GM19043 (cell line): ENCODE measurements around the gene ARNT2.

Experiments
- ATAC-seq: cut with Tn5 transposase; IDR thresholded peaks from one replicate; pipeline ENCODE4 v1.9.1; 2021; ENCODE audit warnings: low read depth; ENCODE audit not compliant: unreplicated experiment

The ARNT2 gene

DNA sequence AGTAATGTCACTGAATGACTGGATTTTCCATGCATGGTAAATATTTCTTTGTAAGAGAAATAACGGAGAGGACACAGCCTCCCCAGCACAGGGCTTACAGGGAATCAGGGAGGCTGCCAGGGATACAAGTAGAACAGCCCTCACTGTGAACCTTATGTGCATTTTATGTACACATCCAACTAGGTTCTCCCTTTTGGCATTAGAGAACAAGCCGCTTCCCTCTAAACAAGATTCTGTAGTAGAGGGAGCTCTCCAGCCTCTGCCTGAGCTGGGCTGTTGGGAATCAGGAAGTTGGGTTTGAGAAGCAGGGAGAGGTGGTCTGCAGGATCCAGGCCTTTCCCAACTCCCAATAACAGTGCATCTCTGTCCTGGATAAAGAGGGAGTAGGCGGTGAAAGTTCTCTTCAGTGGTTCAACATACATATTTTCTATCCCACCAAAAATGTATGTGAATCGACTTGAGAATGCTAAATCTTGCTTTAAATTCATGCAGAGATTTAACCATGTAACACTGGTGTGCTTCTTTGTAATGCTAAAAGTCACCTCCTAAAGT is 83.7 kb downstream of the ARNT2 start:
- no peak for ATAC-seq

DNA sequence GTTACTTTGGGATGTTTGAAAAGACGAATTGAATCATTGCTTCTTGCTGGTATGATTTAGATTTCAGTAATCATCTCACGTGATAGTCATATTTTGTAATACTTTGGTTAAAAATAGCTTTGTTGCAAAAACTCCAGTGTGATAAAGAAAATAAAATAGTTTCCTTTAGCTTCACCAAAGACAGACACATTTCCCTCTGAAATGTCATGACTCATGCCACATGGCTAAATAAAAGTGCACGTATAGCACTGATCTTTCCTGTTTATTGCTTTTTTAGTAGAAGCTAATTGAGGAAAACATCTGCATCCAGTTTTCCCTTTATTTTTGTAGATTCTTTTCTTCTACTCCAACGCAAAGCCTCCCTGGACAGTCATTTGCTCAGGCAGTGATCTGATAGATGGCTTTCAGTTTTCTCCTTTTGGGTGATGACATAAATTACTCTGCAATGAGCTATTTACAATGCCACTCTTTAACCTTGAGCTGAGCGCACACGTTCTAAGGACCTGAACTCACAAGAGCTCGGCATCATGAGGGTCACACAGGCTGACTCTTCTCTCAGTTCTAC is 84.9 kb downstream of the ARNT2 start:
- no peak for ATAC-seq

DNA sequence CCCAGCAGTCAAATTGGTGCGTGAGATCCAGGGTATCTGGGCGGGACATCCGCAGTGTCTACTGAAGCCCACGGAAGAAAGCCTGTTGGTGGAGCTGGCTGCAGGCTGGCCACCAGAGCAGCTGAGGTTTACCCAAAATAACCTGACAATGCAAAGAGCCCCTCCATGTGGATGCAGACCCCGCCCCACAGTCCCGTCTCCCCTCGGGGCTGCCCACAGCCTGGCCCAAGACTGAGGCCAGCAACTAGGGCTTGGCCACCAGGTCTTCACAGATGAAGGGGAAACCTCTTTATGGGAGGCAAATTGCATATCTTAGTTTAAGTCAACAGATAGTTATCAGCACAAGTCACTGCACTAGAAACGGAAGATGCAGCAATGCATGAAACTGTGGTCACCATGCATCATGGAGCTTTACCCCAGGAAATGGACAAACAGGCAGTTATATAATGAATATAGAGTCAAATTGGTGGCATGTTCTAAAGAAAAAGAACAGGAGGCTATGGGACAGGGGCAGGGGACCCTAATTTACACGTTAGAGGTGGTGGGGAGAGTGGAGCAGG is 86.3 kb downstream of the ARNT2 start:
- ATAC-seq = no peak

DNA sequence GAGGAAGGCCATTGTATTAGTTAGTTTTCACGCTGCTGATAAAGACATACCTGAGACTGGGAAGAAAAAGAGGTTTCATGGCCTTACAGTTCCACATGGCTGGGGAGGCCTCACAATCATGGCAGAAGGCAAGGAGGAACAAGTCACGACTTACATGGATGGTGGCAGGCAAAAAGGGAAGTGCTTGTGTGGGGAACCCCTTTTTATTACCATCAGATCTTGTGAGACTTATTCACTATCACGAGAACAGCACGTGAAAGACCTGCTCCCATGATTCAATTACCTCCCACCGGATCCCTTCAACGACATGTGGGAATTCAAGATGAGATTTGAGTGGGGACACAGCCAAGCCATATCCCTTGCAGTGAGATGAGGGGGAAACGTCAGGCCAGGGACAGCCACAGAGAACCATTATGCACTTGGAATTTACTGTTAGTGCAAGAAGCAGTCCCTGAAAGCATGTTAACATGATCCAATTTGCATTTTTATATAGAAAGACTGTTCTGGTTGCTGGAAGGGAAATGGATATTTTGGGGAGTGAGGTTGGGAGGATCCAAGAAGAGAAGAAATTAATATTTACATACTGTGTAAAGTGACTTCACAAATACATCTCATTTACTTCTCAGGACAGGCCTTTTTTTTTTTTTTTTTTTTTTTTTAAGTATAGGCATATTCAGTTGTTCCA is 87.1 kb downstream of the ARNT2 start:
- ATAC-seq = no peak

DNA sequence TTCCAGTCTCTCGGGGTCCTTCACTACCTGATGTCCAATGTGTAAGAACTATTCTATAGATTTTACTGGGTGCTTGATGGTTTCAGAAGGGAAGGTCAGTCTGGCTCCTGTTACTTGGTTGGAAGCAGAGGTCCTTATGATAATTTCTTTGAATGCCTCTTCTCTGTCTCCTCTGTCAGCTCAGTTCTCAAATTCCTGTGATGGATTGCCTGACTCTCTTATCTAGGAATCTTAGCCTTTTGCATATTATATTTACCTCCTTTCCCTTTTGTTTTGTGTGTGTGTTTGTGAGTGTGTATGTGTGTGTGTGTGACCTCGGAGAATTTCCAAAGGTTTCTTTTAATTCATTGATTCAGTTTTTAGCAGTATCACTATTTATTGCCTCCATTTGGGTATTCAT is 88.2 kb downstream of the ARNT2 start:
- ATAC-seq = no peak

DNA sequence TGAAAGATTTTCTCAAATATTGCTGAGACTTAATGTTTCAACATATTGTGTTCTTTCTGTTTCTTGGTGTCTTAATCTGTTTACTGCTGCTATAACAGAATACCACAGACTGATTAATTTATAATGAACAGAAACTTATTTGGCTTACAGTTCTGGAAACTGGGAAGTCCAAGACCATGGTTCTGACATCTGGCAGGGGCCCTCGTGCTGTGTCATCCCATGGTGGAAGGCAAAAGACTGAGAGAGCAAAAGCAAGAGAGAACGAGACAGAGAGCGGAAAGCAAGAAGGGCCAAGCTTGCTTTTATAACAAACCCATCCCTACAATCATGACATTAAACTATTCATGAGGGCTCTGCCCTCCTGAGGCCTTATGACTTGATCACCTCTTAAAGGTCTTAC is 88.7 kb downstream of the ARNT2 start:
- ATAC-seq = no peak

DNA sequence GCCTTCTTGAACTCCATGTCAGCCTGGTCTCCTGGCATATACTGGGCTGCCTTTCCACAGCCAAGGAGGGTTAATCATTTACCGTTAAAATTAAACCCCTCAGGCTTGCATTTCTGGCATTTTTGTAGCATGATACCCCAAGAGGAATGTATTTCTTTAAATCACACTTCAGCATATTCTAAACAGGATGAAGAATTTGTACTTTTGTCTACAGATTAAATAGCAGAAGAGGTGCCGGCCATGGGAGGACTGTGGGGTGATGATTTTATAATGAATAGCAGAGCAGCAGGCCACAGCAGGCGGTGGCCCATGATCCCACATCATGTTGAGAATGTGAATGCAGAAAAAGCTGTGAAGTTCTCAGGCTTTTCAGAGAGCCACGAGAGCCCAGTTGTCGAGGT is 90.2 kb downstream of the ARNT2 start:
- no peak for ATAC-seq

DNA sequence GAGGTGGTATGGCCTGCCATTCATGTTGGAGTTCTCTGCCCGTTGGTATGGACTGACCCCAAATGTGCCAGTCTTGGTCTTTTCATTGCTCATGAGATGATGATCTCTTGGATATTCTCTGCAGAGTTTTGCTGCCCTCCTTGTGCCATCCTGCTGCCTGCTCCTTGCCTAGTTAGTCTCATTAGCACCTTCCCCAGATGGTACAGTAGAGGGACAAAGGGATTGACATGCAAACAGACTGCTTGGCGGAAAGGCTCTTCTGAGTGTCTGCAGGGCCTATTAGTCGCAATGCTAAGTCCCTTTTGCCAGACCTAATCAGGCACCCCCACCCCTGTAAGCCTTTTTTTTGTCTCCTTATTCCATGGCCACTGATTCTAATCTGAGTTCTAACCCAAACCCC is 90.6 kb downstream of the ARNT2 start:
- ATAC-seq = no peak

DNA sequence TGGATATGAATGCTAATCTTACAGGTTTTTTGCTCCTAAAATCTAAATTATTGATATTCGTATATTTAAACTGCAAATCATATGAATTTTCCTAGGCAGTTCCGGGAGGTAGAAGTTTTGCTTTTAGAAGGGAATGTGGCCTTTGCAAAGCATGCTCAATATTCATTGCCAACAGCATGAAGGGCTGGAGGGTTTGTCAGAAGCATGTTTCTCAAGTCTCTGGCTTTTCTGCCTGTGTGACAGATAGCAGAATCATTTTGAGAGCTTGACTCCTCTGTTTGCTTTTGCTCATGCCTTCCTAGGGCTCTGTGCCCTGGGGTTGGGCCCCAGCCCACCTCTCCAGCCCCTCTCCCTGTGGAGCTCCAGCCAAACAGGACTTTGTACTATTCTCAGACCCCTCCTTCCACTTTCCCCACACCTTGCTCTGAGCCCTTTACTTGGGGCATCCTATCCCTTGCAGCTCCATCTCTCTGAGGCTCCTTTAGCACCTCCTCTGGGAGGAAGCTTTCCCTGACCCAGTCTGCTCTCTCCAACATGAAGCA is 91.3 kb downstream of the ARNT2 start:
- ATAC-seq = no peak

DNA sequence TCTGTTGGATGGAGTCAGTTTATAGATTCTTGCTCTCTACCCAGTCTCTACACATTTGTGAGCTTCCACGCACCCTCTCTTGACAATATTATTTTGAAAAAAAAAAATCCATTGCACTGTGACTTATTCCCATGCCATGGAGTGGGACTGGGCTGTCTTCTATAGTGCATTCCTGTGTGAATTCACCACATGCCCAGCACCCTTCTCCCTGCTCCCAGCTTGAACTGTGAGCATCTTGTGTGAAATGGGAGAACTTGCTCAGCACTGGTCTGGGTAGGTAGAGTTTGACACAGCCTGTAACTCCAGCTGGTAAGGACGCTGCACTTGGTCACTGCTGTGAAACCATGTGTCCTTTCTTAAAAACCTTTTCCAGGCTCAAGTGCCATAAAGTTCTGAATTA is 91.9 kb downstream of the ARNT2 start:
- ATAC-seq = no peak

DNA sequence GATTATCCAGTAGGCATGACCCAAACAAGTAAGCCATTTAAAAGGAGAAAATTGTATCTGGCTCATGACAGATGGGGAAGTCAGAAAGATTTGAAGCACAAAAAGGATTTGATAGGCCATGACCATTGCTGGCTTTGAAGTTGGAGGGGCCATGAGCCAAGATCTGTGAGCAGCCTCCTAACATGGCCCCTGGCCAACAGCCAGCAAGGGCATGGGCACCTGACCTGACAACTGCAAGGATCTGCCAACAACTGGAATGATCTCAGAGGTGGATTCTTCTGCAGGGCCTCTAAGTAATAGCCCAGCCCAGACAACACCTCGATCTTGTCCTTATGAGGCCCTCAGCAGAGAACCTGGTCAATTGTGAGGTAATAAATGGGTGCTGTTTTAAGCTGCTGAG is 93.0 kb downstream of the ARNT2 start:
- ATAC-seq = no peak

DNA sequence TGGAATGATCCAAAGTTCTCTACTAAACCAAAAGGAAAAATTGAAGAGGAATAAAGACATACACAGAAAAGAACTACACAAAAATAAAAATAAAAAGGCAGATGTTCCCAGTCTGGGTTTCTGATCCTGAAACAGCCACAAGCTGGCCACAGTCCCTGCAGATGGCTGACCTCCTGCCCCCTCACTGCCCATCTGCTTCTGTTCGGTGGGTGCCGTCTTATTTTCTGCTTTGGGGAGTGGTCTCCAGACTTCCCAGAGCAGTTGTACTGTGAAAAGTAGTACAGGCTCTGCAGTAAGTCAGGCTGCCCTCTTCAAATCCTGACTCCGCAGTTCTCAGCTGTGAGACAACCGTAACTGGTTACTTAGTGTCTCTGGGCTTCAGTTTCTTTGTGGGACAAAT is 94.5 kb downstream of the ARNT2 start:
- no peak for ATAC-seq

DNA sequence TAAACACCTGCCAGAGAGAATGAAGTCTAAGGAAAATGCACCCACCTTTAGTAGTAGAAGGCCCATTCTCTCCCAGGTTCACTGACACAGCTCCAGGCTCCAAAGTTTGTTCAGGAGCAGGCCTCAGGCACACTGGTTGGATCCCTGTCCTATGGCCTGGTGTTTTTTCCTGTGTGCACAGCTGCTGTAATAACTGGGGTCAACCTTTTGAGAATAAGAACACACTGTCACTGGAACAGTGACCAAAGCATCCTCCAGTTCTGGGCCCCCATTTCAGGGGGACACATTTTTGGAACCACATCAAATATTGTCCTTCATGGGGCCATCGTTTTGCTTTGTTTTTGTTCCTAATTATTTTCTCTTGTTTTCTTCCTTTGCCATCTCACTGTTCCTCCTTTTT is 95.8 kb downstream of the ARNT2 start:
- ATAC-seq = no peak

DNA sequence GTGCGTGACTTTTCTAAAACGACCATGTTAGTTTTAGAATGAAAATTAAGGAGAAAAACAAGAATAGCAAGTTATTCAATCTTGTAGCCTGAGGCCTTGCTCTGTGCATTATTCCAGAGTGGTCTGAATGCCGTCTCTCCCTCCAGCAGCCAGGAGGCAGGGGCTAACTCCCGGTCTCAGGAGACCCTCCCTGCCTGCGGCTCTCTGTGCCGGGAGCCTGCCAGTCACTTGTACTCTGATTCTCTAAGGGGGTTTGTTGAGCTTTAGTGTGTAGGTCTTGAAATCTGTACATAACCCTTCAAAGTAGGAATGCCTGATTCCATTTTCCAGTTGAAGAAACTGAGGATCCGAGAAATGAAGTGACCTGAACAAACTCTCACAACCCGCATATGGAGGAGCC is 97.3 kb downstream of the ARNT2 start:
- ATAC-seq = no peak

DNA sequence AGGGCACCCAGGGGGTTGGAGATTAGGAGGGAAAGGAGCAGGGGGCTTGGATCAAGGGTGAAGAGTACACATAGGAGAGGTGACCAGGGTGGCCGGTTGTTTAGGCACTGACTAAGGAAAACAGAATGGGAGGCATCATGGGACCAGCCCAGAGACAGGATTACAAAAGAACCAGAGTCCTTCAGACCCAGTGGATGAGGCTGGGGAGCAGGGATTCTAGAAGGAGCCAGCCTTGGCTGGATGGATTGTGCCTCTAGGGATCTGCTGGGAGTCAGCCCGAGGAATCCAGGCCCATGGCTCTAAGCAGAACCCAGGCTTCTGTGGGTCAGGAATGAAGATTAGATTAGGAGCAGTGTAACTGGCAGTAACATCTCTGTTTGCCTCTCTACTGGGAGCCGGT is 98.6 kb downstream of the ARNT2 start:
- no peak for ATAC-seq

DNA sequence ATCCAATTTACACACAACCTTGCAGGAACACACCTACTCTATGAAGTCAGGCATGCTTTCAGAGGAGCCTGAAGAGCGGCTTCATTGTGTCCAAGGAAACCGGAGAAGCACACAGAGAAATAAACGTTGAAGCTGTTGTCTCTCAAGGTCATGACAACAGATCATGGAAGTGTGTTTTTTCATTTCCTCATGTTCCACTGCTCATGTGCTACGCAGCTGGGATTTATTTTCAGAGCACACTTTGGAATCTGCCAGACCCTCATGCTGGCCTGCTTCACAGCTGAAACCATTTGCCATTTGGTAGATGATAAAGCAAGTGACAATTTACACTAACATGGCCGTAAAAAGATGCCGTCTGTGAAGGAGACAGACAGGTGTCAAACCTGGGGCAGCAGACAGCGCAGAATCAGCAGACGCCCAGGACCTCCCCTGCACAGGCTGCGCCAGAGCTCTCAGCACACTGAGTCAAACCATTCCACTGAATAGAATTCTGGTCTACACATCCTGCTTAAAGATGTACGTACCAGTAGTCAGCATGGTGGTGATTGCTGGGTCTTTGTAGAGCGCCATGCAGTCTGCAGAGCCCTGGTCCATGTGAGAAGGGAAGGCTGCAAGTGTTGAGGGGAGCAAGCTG is 99.3 kb downstream of the ARNT2 start:
- no peak for ATAC-seq

DNA sequence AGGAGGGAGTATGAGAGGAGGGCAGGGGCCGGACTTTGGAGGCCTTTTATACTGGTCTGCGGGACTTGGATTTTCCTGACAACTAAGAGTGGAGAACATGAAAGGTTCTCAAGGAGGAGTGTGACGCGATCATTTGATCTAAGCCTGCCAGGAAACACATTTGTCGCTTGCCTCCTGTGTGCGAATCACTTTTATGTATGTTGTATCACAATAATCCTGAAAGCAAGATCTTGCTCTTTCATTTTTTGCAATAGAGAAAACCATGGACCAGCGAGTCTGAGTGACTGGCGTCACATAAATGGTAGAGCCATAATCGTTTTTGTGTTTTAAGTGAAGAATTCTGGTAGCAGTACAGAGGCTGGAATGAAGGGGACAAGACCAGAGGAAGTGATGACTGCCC is 100.7 kb downstream of the ARNT2 start:
- ATAC-seq = no peak

DNA sequence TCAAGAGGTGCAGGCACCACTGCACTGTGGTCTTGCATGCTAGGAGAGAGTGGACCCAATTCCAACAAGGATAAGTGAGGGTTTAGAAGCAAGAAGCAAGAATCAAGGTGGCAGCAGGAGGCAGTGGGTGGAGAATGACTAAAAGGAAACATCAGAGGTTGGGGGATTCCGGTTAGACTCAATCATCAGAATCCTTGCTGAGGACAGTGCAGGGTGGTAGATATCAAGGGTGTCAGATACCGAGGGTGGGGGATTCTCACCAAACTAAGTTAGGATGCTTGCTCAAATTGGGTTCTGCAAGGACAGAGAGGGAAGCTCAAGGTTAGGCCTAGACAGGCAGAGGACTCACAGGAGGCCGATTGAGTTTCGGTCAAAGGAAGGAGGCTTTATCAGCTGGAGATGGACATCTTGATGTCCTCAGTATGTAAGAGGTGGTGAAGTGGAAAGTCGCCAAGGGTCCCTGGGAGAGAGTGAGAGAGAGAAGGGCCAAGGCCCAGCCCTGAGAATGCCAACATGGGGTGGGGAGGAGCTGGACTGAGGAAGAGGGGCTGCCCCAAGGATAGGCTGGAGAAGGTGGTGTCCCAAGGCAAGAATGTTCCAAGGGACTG is 102.2 kb downstream of the ARNT2 start:
- ATAC-seq = no peak

DNA sequence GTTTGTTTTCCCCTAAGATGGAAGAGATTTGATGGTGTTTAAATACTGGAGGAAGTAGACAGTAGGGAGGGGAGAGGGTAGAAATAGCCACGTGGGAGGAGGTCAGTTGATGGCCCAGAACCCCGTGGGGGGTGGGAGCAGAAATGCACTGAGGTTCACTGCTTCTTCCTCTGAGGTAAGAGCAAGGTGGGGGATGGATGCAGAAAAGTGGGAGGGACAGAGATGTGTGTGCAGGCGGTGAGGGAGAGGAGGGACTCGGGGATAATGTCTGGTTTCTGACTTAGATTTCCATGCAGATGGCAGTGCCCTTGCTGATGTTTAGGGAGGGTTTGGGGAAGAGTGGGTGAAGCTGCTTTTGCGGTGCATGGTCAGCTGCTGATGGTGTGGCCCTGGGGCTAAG is 102.9 kb downstream of the ARNT2 start:
- no peak for ATAC-seq

DNA sequence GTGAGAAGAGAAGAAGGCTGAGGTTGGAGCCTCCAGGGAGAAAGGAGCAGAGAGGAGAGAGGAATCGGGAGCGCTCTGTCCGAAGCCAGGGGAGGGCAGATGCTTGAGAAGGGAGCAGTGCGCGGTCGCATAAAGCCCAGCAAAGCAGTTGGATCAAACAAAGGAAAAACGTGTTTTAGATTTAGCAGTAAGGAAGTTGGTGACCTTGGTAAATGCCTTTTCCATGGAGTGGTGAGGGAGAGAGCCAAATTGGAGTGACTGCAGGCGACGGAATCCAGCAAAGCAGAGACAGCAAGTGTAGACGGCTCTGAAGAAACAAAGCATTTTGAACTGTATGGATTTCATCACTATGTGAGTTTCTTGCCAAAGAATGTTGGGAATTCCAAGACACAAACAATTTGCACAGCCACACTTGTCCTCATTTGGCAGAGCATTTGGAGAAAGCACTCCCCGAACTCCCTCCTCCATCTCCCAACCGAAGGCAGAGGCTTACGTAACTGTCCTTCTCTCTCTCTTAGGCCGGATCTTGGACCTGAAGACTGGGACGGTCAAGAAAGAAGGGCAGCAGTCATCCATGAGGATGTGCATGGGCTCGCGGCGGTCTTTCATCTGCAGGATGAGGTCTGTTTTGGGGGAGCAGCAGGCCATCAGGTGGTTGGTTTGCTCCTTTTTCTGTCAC is 103.6 kb downstream of the ARNT2 start:
- ATAC-seq = no peak

DNA sequence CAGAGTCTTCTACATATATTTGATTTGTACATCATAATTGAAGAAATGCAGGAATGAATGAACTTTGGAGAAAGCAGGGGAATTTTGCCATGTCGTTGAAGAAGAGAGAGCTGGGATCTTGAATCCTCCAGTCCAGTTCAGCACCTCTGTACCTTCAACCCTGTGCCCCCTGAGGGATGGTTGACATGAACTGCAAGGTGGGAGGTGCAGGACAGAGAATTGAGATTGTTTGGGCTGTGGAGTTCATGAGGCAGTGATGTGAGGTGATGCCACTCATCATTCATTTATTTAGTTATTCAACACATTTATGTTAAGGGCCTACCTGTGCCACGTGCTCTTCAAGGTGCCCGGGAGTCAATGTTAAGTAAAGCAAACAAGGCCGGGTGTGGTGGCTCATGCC is 104.6 kb downstream of the ARNT2 start:
- ATAC-seq = no peak
